GM12878 (cell line): Measurements from ENCODE around the gene ZNF41. TPM values are rescaled to one million over a fixed set of nuclear protein-coding genes. Genes with fewer than 3 reads are reported as not detected.

Source experiments
- ATAC-seq: fragments of 200-7000 bp; cut with Tn5 transposase; 3 replicates; pipeline ENCODE4 v1.9.1; 2020; ENCODE audit warnings: mild to moderate bottlenecking, moderate library complexity
- BruUV-seq: library from RNA; stranded (reverse); fragments of 400-500 nt; replicated peaks from 2 replicates; lab custom pipeline; 2021; lab: Mats Ljungman, UMichigan
- CTCF ChIA-PET: fragments of 300-600 bp; sonication (Branson Sonifier 250); formaldehyde crosslinking; extraction: SDS; loops from one replicate; lab custom pipeline; 2021; ENCODE audit warnings: inconsistent platforms; lab: Yijun Ruan, JAX
- POLR2A ChIA-PET: fragments of 350-600 bp; formaldehyde crosslinking; extraction: SDS; loops from one replicate; lab custom pipeline; 2021; ENCODE audit warnings: inconsistent platforms; lab: Charles Lee
- RAD21 ChIA-PET: fragments of 300-600 bp; sonication (Branson Sonifier 250); formaldehyde crosslinking; loops from one replicate; lab custom pipeline; 2023; ENCODE audit warnings: antibody characterized with exemption; ENCODE audit not compliant: unreplicated experiment; lab: Charles Lee
- SMC1A ChIA-PET: fragments of 300-600 bp; sonication (Branson Sonifier 250); formaldehyde crosslinking; loops from one replicate; lab custom pipeline; 2023; ENCODE audit not compliant: unreplicated experiment, uncharacterized antibody; lab: Charles Lee
- DNase-seq: peaks from one replicate; pipeline ENCODE4 v3.0.0-alpha.2; 2011; ENCODE audit warnings: low read depth, low spot score
- FAIRE-seq: peaks from 3 replicates; lab custom pipeline; 2011; peaks lifted over from hg19 to GRCh38; lab: Jason Lieb, UNC
- H2AFZ ChIP-seq: 2 replicates; pipeline ENCODE4 v1.6.0; 2011; ENCODE audit warnings: low read depth, low read length, control low read depth; ENCODE audit not compliant: control insufficient read depth
- H3K27ac ChIP-seq: 2 replicates; pipeline ENCODE4 v1.5.1; 2011; ENCODE audit warnings: control low read depth; ENCODE audit not compliant: control insufficient read depth, insufficient read depth
- H3K27me3 ChIP-seq, 2 experiments: replicated peaks in 1 of 2; 2 replicates each; pipeline versions ENCODE4 v1.6.0 to v1.6.1; 2011; ENCODE audit warnings: low read length in 1 of 2; ENCODE audit not compliant: control insufficient read depth in 2 of 2, insufficient read depth in 2 of 2
- H3K36me3 ChIP-seq, 2 experiments: 2 replicates each; pipeline ENCODE4 v1.5.1; 2011; ENCODE audit warnings: low read length in 1 of 2; ENCODE audit not compliant: control insufficient read depth in 2 of 2, insufficient read depth in 2 of 2
- H3K4me1 ChIP-seq: 2 replicates; pipeline ENCODE4 v1.6.1; 2011; ENCODE audit warnings: mild to moderate bottlenecking, low read length, moderate library complexity, mixed read lengths; ENCODE audit not compliant: control insufficient read depth, insufficient read depth
- H3K4me2 ChIP-seq: 2 replicates; pipeline ENCODE4 v1.6.0; 2011; ENCODE audit warnings: control low read depth; ENCODE audit not compliant: control insufficient read depth, insufficient read depth
- H3K4me3 ChIP-seq: fragments of 200-600 bp; sonication (generic); 2 replicates; pipeline ENCODE4 v1.5.1; 2016
- H3K79me2 ChIP-seq: 2 replicates; pipeline ENCODE4 v1.6.0; 2011; ENCODE audit warnings: low read length; ENCODE audit not compliant: control insufficient read depth, insufficient read depth
- H3K9ac ChIP-seq: 2 replicates; pipeline ENCODE4 v1.8.0; 2011; ENCODE audit warnings: low read length, control low read depth, mixed read lengths; ENCODE audit not compliant: control insufficient read depth, insufficient read depth
- H3K9me3 ChIP-seq: replicated peaks from 3 replicates; pipeline ENCODE4 v1.5.1; 2011; ENCODE audit warnings: mild to moderate bottlenecking, low read length; ENCODE audit not compliant: control insufficient read depth, insufficient read depth
- H4K20me1 ChIP-seq: 2 replicates; pipeline ENCODE4 v1.6.0; 2011; ENCODE audit not compliant: control insufficient read depth, insufficient read depth
- BRCA1 ChIP-seq: IDR thresholded peaks from 2 replicates; pipeline ENCODE4 v1.6.1; 2011; ENCODE audit warnings: low read depth, low read length, improper control_type of control experiment
- CBFB ChIP-seq: IDR thresholded peaks from 2 replicates; pipeline ENCODE4 v1.6.1; 2016; ENCODE audit warnings: antibody characterized with exemption, low read depth
- CEBPZ ChIP-seq: fragments of 150-350 bp; IDR thresholded peaks from 2 replicates; pipeline ENCODE4 v1.6.1; 2016; ENCODE audit warnings: low read depth, low read length
- CREM ChIP-seq: IDR thresholded peaks from 2 replicates; pipeline ENCODE4 v1.6.1; 2014; ENCODE audit warnings: antibody characterized with exemption, low read depth
- E2F8 ChIP-seq: fragments of 450-650 bp; IDR thresholded peaks from 2 replicates; pipeline ENCODE4 v1.6.1; 2018; ENCODE audit warnings: mild to moderate bottlenecking, low read depth, moderate library complexity; ENCODE audit not compliant: partially characterized antibody
- EZH2 ChIP-seq: IDR thresholded peaks from 2 replicates; pipeline ENCODE4 v1.6.1; 2012; ENCODE audit warnings: low read depth, mild to moderate bottlenecking, control low read depth, inconsistent platforms, low read length, borderline replicate concordance; ENCODE audit not compliant: control insufficient read depth
- PAX5 ChIP-seq: IDR thresholded peaks from 2 replicates; pipeline ENCODE4 v1.6.1; 2011; ENCODE audit warnings: low read depth, low read length, borderline replicate concordance
- PAX8 ChIP-seq: fragments of 450-650 bp; IDR thresholded peaks from 2 replicates; pipeline ENCODE4 v1.6.1; 2017; ENCODE audit warnings: mild to moderate bottlenecking, moderate library complexity
- PKNOX1 ChIP-seq: fragments of 450-650 bp; IDR thresholded peaks from 2 replicates; pipeline ENCODE4 v1.6.1; 2016; ENCODE audit warnings: mild to moderate bottlenecking
- PML ChIP-seq: IDR thresholded peaks from 2 replicates; pipeline ENCODE4 v1.6.1; 2012; ENCODE audit warnings: low read length, inconsistent platforms
- SIN3A ChIP-seq: IDR thresholded peaks from 2 replicates; pipeline ENCODE4 v1.6.1; 2012; ENCODE audit warnings: low read depth, low read length, improper control_type of control experiment
- ZBTB40 ChIP-seq: fragments of 450-650 bp; IDR thresholded peaks from 2 replicates; pipeline ENCODE4 v1.6.1; 2016; ENCODE audit warnings: mild to moderate bottlenecking, moderate library complexity, borderline replicate concordance
- ZNF217 ChIP-seq: fragments of 450-650 bp; IDR thresholded peaks from 2 replicates; pipeline ENCODE4 v1.6.1; 2017; ENCODE audit warnings: antibody characterized with exemption, mild to moderate bottlenecking
- WGBS: methylation state at CpG from one replicate; pipeline ENCODE4 v1.1.6; 2016; ENCODE audit warnings: low lambda C conversion rate; ENCODE audit not compliant: insufficient replicate concordance, insufficient coverage; ENCODE audit errors: missing lambda C conversion rate; 5-methylcytosine and 5-hydroxymethylcytosine counted together
- in situ Hi-C: fragments of 300-500 bp; cut with MboI; formaldehyde crosslinking; loops from 9 replicates; pipeline ENCODE4 v1.14.3; 2018; ENCODE audit warnings: mixed read lengths
- intact Hi-C: fragments of 100-400 bp; cut with micrococcal nuclease; formaldehyde crosslinking; loops from one replicate; pipeline ENCODE4 v1.14.2; 2022; ENCODE audit not compliant: unreplicated experiment
- polyA plus RNA-seq, 11 experiments: library from polyadenylated mRNA; depleted of rRNA in 4 of 11; unstranded in 6 of 11; stranded (reverse) in 5 of 11; fragments of >200 nt; fragmentation: Nextera tagmentation in 4 of 11; fragmentation: Illumina TruSeq in 1 of 11; extraction: Ambion mirVana in 4 of 11; extraction: Trizol in 1 of 11; gene quantifications; 1 replicate in 1 of 11; 2 replicates in 10 of 11; pipeline versions ENCODE4 v1.2.1 to v1.2.3, GENCODE V29; 2011 to 2016; ENCODE audit warnings: inconsistent platforms in 2 of 11, missing spikeins in 2 of 11, low read depth in 1 of 11
- total RNA-seq, 4 experiments: library from RNA; depleted of rRNA in 3 of 4; stranded (reverse); fragments of >200 nt in 3 of 4; fragmentation: Illumina TruSeq in 1 of 4; extraction: Trizol in 1 of 4; gene quantifications; 2 replicates each; pipeline versions ENCODE4 v1.2.1 to v1.2.3, GENCODE V29; 2013 to 2021

The ZNF41 gene
- total and polyA plus RNA-seq, 10 of the 15 experiments (the other 5 are each of a cell fraction or from before 2014, with no cell fraction given) = 0.95 to 10.6 (median 7.5) TPM

- TF ChIP-seq ZBTB40 (no peak), ZNF217 (no peak), EZH2 (no peak), SIN3A (no peak)
These were observed 60.6 kb downstream of the ZNF41 start (continued) for GRCh38 chrX:47422444-47422843.

GRCh38 chrX:47420962-47421361, 62.1 kb downstream of the ZNF41 start:
- Histone ChIP-seq H3K4me2 (no peak overlapping the region), H3K4me3 (no peak overlapping the region), H2AFZ (no peak overlapping the region), H3K79me2 (no peaks in the 10 kb centered on the region), H3K9ac (no peak overlapping the region), H3K4me1 (no peaks in the 10 kb centered on the region), H3K27me3 (no peaks in the 10 kb centered on the region), H3K27ac (no peak overlapping the region), H3K36me3 (no peaks in the 10 kb centered on the region), H3K9me3 (no peaks in the 10 kb centered on the region; the same call in 2 of the 3 replicates), H4K20me1 (no peaks in the 10 kb centered on the region)
- ChIA-PET POLR2A (no interaction called here), SMC1A (no interaction called here), RAD21 (no interaction called here), CTCF (no interaction called here)
- no TSS peak for BruUV-seq
- no peak for ATAC-seq
- FAIRE-seq = no peak
- in situ Hi-C loops = no loop called here
- DNase-seq = no peak
- intact Hi-C loops = no loop called here
- WGBS = 15% methylated on average over 5 of the region's 5 CpGs
- TF ChIP-seq PML = no peak
- TF ChIP-seq PAX5 = no peak
- TF ChIP-seq PAX8 = no peak
- TF ChIP-seq BRCA1 = no peak
- TF ChIP-seq CREM = no peak
- TF ChIP-seq PKNOX1 = no peak
- no peak for TF ChIP-seq E2F8
- TF ChIP-seq CEBPZ = no peak
- TF ChIP-seq CBFB = no peak
